Activated naive CD4-positive, alpha-beta T cell treated with anti-CD3 and anti-CD28 coated beads for 36 hours (primary cell): Measurements from ENCODE around the gene SREBF1. TPM values are rescaled to one million over a fixed set of nuclear protein-coding genes. Genes with fewer than 3 reads are reported as not detected.
A peak's percentile ranks its signal among the peaks of the same experiment; 100 is the strongest.

ENCODE experiments used
- CTCF ChIA-PET: fragments of 350-600 bp; sonication (Branson Sonifier 250); formaldehyde crosslinking; loops from one replicate; lab custom pipeline; 2021; ENCODE audit warnings: antibody characterized with exemption; lab: Charles Lee
- DNase-seq: peaks from one replicate; pipeline ENCODE4 v3.0.0-alpha.2; 2020
- H3K27ac Mint-ChIP-seq: one replicate; pipeline ENCODE4 v1.8.0; 2021; ENCODE audit warnings: mild to moderate bottlenecking, mixed read lengths
- H3K27me3 Mint-ChIP-seq: one replicate; pipeline ENCODE4 v1.8.0; 2021; ENCODE audit warnings: low read depth, mixed read lengths
- H3K36me3 Mint-ChIP-seq: one replicate; pipeline ENCODE4 v1.8.0; 2021; ENCODE audit warnings: low read depth, mixed read lengths
- H3K4me1 Mint-ChIP-seq: one replicate; pipeline ENCODE4 v1.8.0; 2021; ENCODE audit warnings: low read depth, mixed read lengths
- H3K4me3 Mint-ChIP-seq: one replicate; pipeline ENCODE4 v1.8.0; 2021; ENCODE audit warnings: mild to moderate bottlenecking, moderate library complexity, mixed read lengths
- H3K9me3 Mint-ChIP-seq: one replicate; pipeline ENCODE4 v1.8.0; 2021; ENCODE audit warnings: mixed read lengths
- intact Hi-C: fragments of 100-400 bp; cut with micrococcal nuclease; formaldehyde crosslinking; loops from one replicate; pipeline ENCODE4 v1.15.1; 2023
- total RNA-seq, 2 experiments: library from RNA; stranded (reverse); gene quantifications; one replicate each; pipeline ENCODE4 v1.2.3, GENCODE V29; 2021

SREBF1 gene
- total RNA-seq, 2 experiments from 2014 or later = 79.3 to 84.9 TPM

- Mint-ChIP-seq H3K36me3 (no peaks in the 10 kb centered on the region), H3K9me3 (no peaks in the 10 kb centered on the region), H3K4me1 (peaks cover 44% of the 10 kb centered on the region), H3K4me3 (no peak overlapping the region), H3K27me3 (no peaks in the 10 kb centered on the region), H3K27ac (no peak overlapping the region)
- intact Hi-C loops = no loop called here
- DNase-seq = no peak
- CTCF ChIA-PET = no interaction called here
Observed at GRCh38 chr17:17846003-17846402, 9.2 kb upstream of the SREBF1 start.

- intact Hi-C loops = no loop called here
- no peak for DNase-seq
- Mint-ChIP-seq H3K4me3 (no peak overlapping the region), H3K4me1 (peaks cover 39% of the 10 kb centered on the region), H3K9me3 (no peaks in the 10 kb centered on the region), H3K36me3 (no peaks in the 10 kb centered on the region), H3K27ac (no peak overlapping the region), H3K27me3 (no peaks in the 10 kb centered on the region)
- CTCF ChIA-PET = no interaction called here
Observed at GRCh38 chr17:17845046-17845775, 8.4 kb upstream of the SREBF1 start.

GRCh38 chr17:17844500-17844899, 7.7 kb upstream of the SREBF1 start:
- Mint-ChIP-seq H3K27me3 (no peaks in the 10 kb centered on the region), H3K36me3 (no peaks in the 10 kb centered on the region), H3K9me3 (no peaks in the 10 kb centered on the region), H3K4me1 (peaks cover 36% of the 10 kb centered on the region), H3K4me3 (no peak overlapping the region), H3K27ac (no peak overlapping the region)
- intact Hi-C loops = no loop called here
- no peak for DNase-seq
- CTCF ChIA-PET = no interaction called here

- no peaks in the 10 kb centered on the region for H3K36me3 Mint-ChIP-seq
- no peaks in the 10 kb centered on the region for H3K9me3 Mint-ChIP-seq
- no peaks in the 10 kb centered on the region for H3K27me3 Mint-ChIP-seq
- CTCF ChIA-PET = interaction anchor here (1.5 kb wide), 1 partner anchor 16 kb away, joined by 3 read pairs; no protein-coding TSS in a partner anchor
- no peak overlapping the region for H3K27ac Mint-ChIP-seq
- DNase-seq = no peak
- peaks cover 36% of the 10 kb centered on the region for H3K4me1 Mint-ChIP-seq
- intact Hi-C loops = no loop called here
- H3K4me3 Mint-ChIP-seq = no peak overlapping the region
Observed at GRCh38 chr17:17844079-17844478, 7.3 kb upstream of the SREBF1 start.

GRCh38 chr17:17843096-17843495, 6.3 kb upstream of the SREBF1 start:
- CTCF ChIA-PET = interaction anchor here (1.5 kb wide), 1 partner anchor 17 kb away, joined by 3 read pairs; no protein-coding TSS in a partner anchor
- no peak overlapping the region for H3K4me3 Mint-ChIP-seq
- no peak for DNase-seq
- H3K4me1 Mint-ChIP-seq = peaks cover 36% of the 10 kb centered on the region
- no peaks in the 10 kb centered on the region for H3K9me3 Mint-ChIP-seq
- intact Hi-C loops = no loop called here
- H3K27ac Mint-ChIP-seq = no peak overlapping the region
- H3K27me3 Mint-ChIP-seq = no peaks in the 10 kb centered on the region
- H3K36me3 Mint-ChIP-seq = no peaks in the 10 kb centered on the region

- peak overlapping the region; percentile 19 for H3K27ac Mint-ChIP-seq
Observed at GRCh38 chr17:17842111-17842876, 5.5 kb upstream of the SREBF1 start.

GRCh38 chr17:17841601-17842025, 4.8 kb upstream of the SREBF1 start:
- peaks cover 34% of the 10 kb centered on the region for H3K4me1 Mint-ChIP-seq
- H3K36me3 Mint-ChIP-seq = no peaks in the 10 kb centered on the region
- CTCF ChIA-PET = interaction anchor here (0.5 to 1.2 kb wide), 2 partner anchors 18 to 561 kb away, joined by 4 read pairs; no protein-coding TSS in a partner anchor
- H3K9me3 Mint-ChIP-seq = no peaks in the 10 kb centered on the region
- H3K27ac Mint-ChIP-seq = no peak overlapping the region
- intact Hi-C loops = no loop called here
- H3K4me3 Mint-ChIP-seq = no peak overlapping the region
- DNase-seq = no peak
- H3K27me3 Mint-ChIP-seq = no peaks in the 10 kb centered on the region

More at GRCh38 chr17:17842111-17842876, 5.5 kb upstream of the SREBF1 start:
- Mint-ChIP-seq H3K9me3 (no peaks in the 10 kb centered on the region), H3K27me3 (no peaks in the 10 kb centered on the region), H3K36me3 (no peaks in the 10 kb centered on the region), H3K4me1 (peaks cover 36% of the 10 kb centered on the region), H3K4me3 (no peak overlapping the region)
- DNase-seq = no peak
- intact Hi-C loops = no loop called here
- CTCF ChIA-PET = interaction anchor here (1.5 kb wide), 1 partner anchor 18 kb away, joined by 3 read pairs; no protein-coding TSS in a partner anchor

GRCh38 chr17:17840751-17841591, 4.2 kb upstream of the SREBF1 start:
- DNase-seq = peak; percentile 22
- peak overlapping the region; percentile 70 for H3K4me3 Mint-ChIP-seq
- H3K27ac Mint-ChIP-seq = peak overlapping the region; percentile 85
- peaks cover 36% of the 10 kb centered on the region for H3K4me1 Mint-ChIP-seq
- H3K36me3 Mint-ChIP-seq = peaks cover 1% of the 10 kb centered on the region
- H3K27me3 Mint-ChIP-seq = no peaks in the 10 kb centered on the region
- H3K9me3 Mint-ChIP-seq = no peaks in the 10 kb centered on the region
- intact Hi-C loops = no loop called here
- CTCF ChIA-PET = interaction anchor here (0.5 to 1.2 kb wide), 4 partner anchors 9 to 560 kb away, joined by 3 to 4 read pairs (median 4); no protein-coding TSS in a partner anchor

- Mint-ChIP-seq H3K4me1 (peaks cover 42% of the 10 kb centered on the region), H3K27me3 (no peaks in the 10 kb centered on the region), H3K4me3 (peak overlapping the region; percentile 83), H3K36me3 (peaks cover 5% of the 10 kb centered on the region), H3K9me3 (no peaks in the 10 kb centered on the region), H3K27ac (peak overlapping the region; percentile 98)
- intact Hi-C loops = no loop called here
- CTCF ChIA-PET = interaction anchor here (0.8 to 2.5 kb wide), 4 partner anchors 9 to 20 kb away, joined by 3 to 14 read pairs (median 4); no protein-coding TSS in a partner anchor
- peak; percentile 80 for DNase-seq
Observed at GRCh38 chr17:17839791-17840707, 3.3 kb upstream of the SREBF1 start.

GRCh38 chr17:17837966-17838962, 1.5 kb upstream of the SREBF1 start:
- DNase-seq = peak; percentile 69

More at GRCh38 chr17:17837966-17838962, 1.5 kb upstream of the SREBF1 start:
- CTCF ChIA-PET = interaction anchor here (0.9 to 2.5 kb wide), 5 partner anchors 10 to 24 kb away, joined by 3 to 14 read pairs (median 7); no protein-coding TSS in a partner anchor
- H3K27ac Mint-ChIP-seq = peak overlapping the region; percentile 98
- H3K9me3 Mint-ChIP-seq = no peaks in the 10 kb centered on the region
- H3K4me3 Mint-ChIP-seq = peak overlapping the region; percentile 91
- peaks cover 20% of the 10 kb centered on the region for H3K36me3 Mint-ChIP-seq
- intact Hi-C loops = loop anchor here (1.0 to 2.0 kb wide), 3 partner anchors 11 to 345 kb away; partner anchors contain the start of gene ALKBH5
- peaks cover 60% of the 10 kb centered on the region for H3K4me1 Mint-ChIP-seq
- no peaks in the 10 kb centered on the region for H3K27me3 Mint-ChIP-seq
